Fibroblast of lung (primary cell): ENCODE results near the gene WDR7.

Source experiments
- EZH2 ChIP-seq: IDR thresholded peaks from 2 replicates; pipeline ENCODE4 v1.5.1; 2012; ENCODE audit warnings: low read length, control low read depth, mild to moderate bottlenecking; ENCODE audit errors: missing control alignments
- TF ChIP-seq, protein P1 (sequence below), 2 donors: IDR thresholded peaks in 1 of 2; conservative IDR thresholded peaks in 1 of 2; 1 replicate in 1 of 2; 2 replicates in 1 of 2; pipeline ENCODE4 v1.5.1; 2011 to 2012; ENCODE audit warnings: low read length in 2 of 2, control low read depth in 1 of 2, inconsistent platforms in 1 of 2, low read depth in 1 of 2, mild to moderate bottlenecking in 1 of 2

GRCh38 chr18:57029761-57030160 is 378.6 kb downstream of the WDR7 start:
- TF ChIP-seq, protein P1, sequence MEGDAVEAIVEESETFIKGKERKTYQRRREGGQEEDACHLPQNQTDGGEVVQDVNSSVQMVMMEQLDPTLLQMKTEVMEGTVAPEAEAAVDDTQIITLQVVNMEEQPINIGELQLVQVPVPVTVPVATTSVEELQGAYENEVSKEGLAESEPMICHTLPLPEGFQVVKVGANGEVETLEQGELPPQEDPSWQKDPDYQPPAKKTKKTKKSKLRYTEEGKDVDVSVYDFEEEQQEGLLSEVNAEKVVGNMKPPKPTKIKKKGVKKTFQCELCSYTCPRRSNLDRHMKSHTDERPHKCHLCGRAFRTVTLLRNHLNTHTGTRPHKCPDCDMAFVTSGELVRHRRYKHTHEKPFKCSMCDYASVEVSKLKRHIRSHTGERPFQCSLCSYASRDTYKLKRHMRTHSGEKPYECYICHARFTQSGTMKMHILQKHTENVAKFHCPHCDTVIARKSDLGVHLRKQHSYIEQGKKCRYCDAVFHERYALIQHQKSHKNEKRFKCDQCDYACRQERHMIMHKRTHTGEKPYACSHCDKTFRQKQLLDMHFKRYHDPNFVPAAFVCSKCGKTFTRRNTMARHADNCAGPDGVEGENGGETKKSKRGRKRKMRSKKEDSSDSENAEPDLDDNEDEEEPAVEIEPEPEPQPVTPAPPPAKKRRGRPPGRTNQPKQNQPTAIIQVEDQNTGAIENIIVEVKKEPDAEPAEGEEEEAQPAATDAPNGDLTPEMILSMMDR (conservative IDR thresholded peaks at IDR 0.05 in 1 of 2, IDR thresholded peaks at IDR 0.05 in 1 of 2; ENCODE audit: low read depth in 1 of 2, low read length in 2 of 2): peak in 1 of 2 donors; percentile 19
- TF ChIP-seq EZH2: no peak
